M059J (cell line): Measurements from ENCODE around the gene FZD2. TPM values are rescaled to one million over a fixed set of nuclear protein-coding genes. Genes with fewer than 3 reads are reported as not detected.
A peak's percentile ranks its signal among the peaks of the same experiment; 100 is the strongest.
"Not testable (repeated sequence)": the region's sequence is repeated elsewhere in the genome, so short reads cannot be mapped to it uniquely, and the experiment has no call there.

Source experiments
- DNase-seq: peaks from one replicate; pipeline ENCODE4 v3.0.0-alpha.2; 2012; ENCODE audit warnings: low read depth
- total RNA-seq: library from RNA; depleted of rRNA; stranded (reverse); fragments of >200 nt; shearing (Covaris generic); gene quantifications from 2 replicates; pipeline ENCODE4 v1.2.3, GENCODE V29; 2014; rRNA removed

Gene FZD2
- total RNA-seq, result 22.4 and 41.3 TPM in 2 replicates

- DNase-seq, result peak; percentile 99
These were observed at the start of gene FZD2 for GRCh38 chr17:44556832-44557606. Gene FZD2 (plus strand): TSS chr17:44557484. CDS start chr17:44557689, 205 bp downstream.

- peak; percentile 9 for DNase-seq
These were observed 45.8 kb upstream of the FZD2 start for GRCh38 chr17:44511241-44512134.

GRCh38 chr17:44518032-44518431 lies 39.3 kb upstream of the FZD2 start:
- DNase-seq, result peak; percentile 44

- DNase-seq, result peak; percentile 57
These were observed 34.2 kb upstream of the FZD2 start for GRCh38 chr17:44522883-44523671.

GRCh38 chr17:44523672-44523972 lies 33.7 kb upstream of the FZD2 start:
- no peak for DNase-seq

- DNase-seq, result no peak
These were observed 30.2 kb upstream of the FZD2 start for GRCh38 chr17:44527102-44527501.

- DNase-seq, result no peak
These were observed 29.3 kb upstream of the FZD2 start for GRCh38 chr17:44527954-44528353.

- no peak for DNase-seq
These were observed 27.4 kb upstream of the FZD2 start for GRCh38 chr17:44529864-44530263.

GRCh38 chr17:44530896-44531418 lies 26.3 kb upstream of the FZD2 start:
- no peak for DNase-seq

- DNase-seq, result peak; percentile 90
These were observed 23.6 kb upstream of the FZD2 start for GRCh38 chr17:44533533-44534246.

GRCh38 chr17:44536090-44536953 lies 21.0 kb upstream of the FZD2 start:
- DNase-seq, result peak; percentile 54

GRCh38 chr17:44537922-44538321 lies 19.4 kb upstream of the FZD2 start:
- not testable (repeated sequence) for DNase-seq

GRCh38 chr17:44539673-44540072 lies 17.6 kb upstream of the FZD2 start:
- DNase-seq, result no peak

GRCh38 chr17:44540246-44541084 lies 16.8 kb upstream of the FZD2 start:
- DNase-seq, result no peak

- DNase-seq, result peak; percentile 77
These were observed 15.3 kb upstream of the FZD2 start for GRCh38 chr17:44541884-44542581.

GRCh38 chr17:44543213-44543904 lies 13.9 kb upstream of the FZD2 start:
- DNase-seq, result peak; percentile 99

- no peak for DNase-seq
These were observed 13.3 kb upstream of the FZD2 start for GRCh38 chr17:44543905-44544523.
